Medulla oblongata (tissue), 1 donor: ENCODE measurements around the gene KCNMA1.

Experiments used
- DNase-seq: peaks from one replicate; pipeline ENCODE4 v3.0.0-alpha.2; 2015; ENCODE audit errors: extremely low spot score

Gene KCNMA1

GRCh38 chr10:77049146-77049545 is 588.5 kb downstream of the KCNMA1 start:
- no peak for DNase-seq

- no peak for DNase-seq
Measured at GRCh38 chr10:77045085-77045484, 592.5 kb downstream of the KCNMA1 start.

- no peak for DNase-seq
Measured at GRCh38 chr10:77043420-77043763, 594.2 kb downstream of the KCNMA1 start.

- DNase-seq = no peak
Measured at GRCh38 chr10:77042706-77043419, 594.7 kb downstream of the KCNMA1 start.

- peak; percentile 6 for DNase-seq
Measured at GRCh38 chr10:77041636-77042258, 595.9 kb downstream of the KCNMA1 start.

GRCh38 chr10:77038407-77038806 is 599.2 kb downstream of the KCNMA1 start:
- DNase-seq = no peak

GRCh38 chr10:77037735-77038403 is 599.7 kb downstream of the KCNMA1 start:
- DNase-seq = peak; percentile 29

- DNase-seq = peak; percentile 30
Measured at GRCh38 chr10:77036993-77037734, 600.4 kb downstream of the KCNMA1 start.

- DNase-seq = no peak
Measured at GRCh38 chr10:77036276-77036675, 601.3 kb downstream of the KCNMA1 start.

GRCh38 chr10:77034795-77035194 is 602.8 kb downstream of the KCNMA1 start:
- DNase-seq = no peak

GRCh38 chr10:77034240-77034639 is 603.4 kb downstream of the KCNMA1 start:
- DNase-seq = no peak

GRCh38 chr10:77032188-77032570 is 605.4 kb downstream of the KCNMA1 start:
- DNase-seq = no peak

- DNase-seq = no peak
Measured at GRCh38 chr10:77031531-77032187, 605.9 kb downstream of the KCNMA1 start.

- DNase-seq = no peak
Measured at GRCh38 chr10:77030974-77031373, 606.6 kb downstream of the KCNMA1 start.

GRCh38 chr10:77029777-77030717 is 607.6 kb downstream of the KCNMA1 start:
- DNase-seq = no peak

GRCh38 chr10:77028042-77028441 is 609.6 kb downstream of the KCNMA1 start:
- DNase-seq = no peak

GRCh38 chr10:77027576-77027975 is 610.0 kb downstream of the KCNMA1 start:
- DNase-seq = no peak

GRCh38 chr10:77027141-77027540 is 610.5 kb downstream of the KCNMA1 start:
- DNase-seq = no peak

- DNase-seq = no peak
Measured at GRCh38 chr10:77026148-77026547, 611.5 kb downstream of the KCNMA1 start.

GRCh38 chr10:77024461-77024860 is 613.1 kb downstream of the KCNMA1 start:
- no peak for DNase-seq

GRCh38 chr10:77023396-77023795 is 614.2 kb downstream of the KCNMA1 start:
- no peak for DNase-seq
